GM18508 (cell line): ENCODE results near the gene IFNL4.

ENCODE experiments used
- ATAC-seq: cut with Tn5 transposase; IDR thresholded peaks from one replicate; pipeline ENCODE4 v1.9.1; 2021; ENCODE audit warnings: moderate number of reproducible peaks; ENCODE audit not compliant: insufficient read depth, unreplicated experiment

The IFNL4 gene

GRCh38 chr19:39197808-39198207 lies 50.8 kb downstream of the IFNL4 start:
- no peak for ATAC-seq

DNA sequence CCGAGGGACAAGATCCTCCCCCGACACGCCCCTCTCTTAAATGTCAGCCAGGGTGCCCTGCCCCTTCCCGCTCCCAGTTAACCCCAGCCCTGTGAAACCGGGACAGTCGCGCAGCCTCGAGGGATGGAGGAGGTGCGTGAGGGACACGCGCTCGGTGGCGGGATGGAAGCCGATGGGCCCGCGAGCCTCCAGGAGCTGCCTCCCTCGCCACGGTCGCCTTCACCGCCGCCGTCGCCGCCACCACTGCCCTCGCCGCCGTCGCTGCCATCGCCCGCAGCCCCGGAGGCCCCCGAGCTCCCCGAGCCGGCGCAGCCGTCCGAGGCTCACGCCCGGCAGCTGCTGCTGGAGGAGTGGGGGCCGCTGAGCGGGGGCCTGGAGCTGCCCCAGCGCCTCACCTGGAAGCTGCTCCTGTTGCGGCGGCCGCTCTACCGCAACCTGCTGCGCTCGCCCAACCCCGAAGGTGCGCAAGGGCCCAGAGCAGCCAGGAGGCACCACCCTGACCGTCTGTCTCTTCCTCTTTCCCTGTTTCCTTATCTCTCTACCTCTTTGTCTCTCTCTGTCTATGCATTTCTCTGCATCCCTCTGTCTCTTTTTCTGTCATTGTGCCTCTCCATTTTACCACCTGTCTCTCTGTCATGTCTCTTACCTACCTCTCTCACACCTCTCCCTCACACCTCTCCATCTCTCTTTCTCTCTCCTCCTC lies 51.6 kb downstream of the IFNL4 start, which contains the start of gene NCCRP1:
Gene NCCRP1 (plus strand): TSS at position 105 of the 703 bp plus-strand sequence. CDS start 19 bp downstream, at position 124.
- ATAC-seq, result no peak

DNA sequence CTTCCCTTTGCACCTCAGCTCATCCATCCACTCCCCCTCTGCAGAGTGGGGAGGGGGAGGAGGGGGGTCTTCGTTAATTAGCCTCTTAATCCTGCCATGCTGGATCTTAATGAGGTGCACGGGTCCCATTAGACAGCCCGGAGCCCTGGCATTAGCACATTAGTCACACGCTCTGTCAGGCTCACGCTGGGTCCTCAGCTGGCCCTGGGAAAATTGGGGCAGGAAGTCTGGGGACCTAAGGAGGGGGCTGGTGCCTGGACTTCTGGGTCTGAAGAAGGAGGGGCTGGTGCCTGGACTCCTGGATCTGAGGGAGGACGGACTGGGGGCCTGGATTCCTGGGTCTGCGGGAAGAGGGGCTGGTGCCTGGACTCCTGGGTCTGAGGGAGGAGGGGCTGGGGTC lies 52.3 kb downstream of the IFNL4 start:
- ATAC-seq, result no peak
